Endothelial cell (in vitro differentiated cells): Measurements from ENCODE around the gene TWNK. TPM values are rescaled to one million over a fixed set of nuclear protein-coding genes. Genes with fewer than 3 reads are reported as not detected.

Experiments used
- DNase-seq: peaks from one replicate; pipeline ENCODE4 v3.0.0; 2021; ENCODE audit warnings: low spot score
- H3K27ac Mint-ChIP-seq: one replicate; pipeline ENCODE4 v1.8.0; 2021; ENCODE audit warnings: mixed read lengths, inconsistent platforms; ENCODE audit not compliant: unreplicated experiment
- H3K27me3 Mint-ChIP-seq: one replicate; pipeline ENCODE4 v1.8.0; 2021; ENCODE audit warnings: mild to moderate bottlenecking, moderate library complexity, mixed read lengths, inconsistent platforms; ENCODE audit not compliant: unreplicated experiment
- H3K36me3 Mint-ChIP-seq: one replicate; pipeline ENCODE4 v1.8.0; 2021; ENCODE audit warnings: mild to moderate bottlenecking, low read depth, mixed read lengths, inconsistent platforms; ENCODE audit not compliant: unreplicated experiment
- H3K4me1 Mint-ChIP-seq: one replicate; pipeline ENCODE4 v1.8.0; 2021; ENCODE audit warnings: mild to moderate bottlenecking, mixed read lengths, inconsistent platforms; ENCODE audit not compliant: unreplicated experiment
- H3K4me3 Mint-ChIP-seq: one replicate; pipeline ENCODE4 v1.8.0; 2021; ENCODE audit warnings: mild to moderate bottlenecking, mixed read lengths, inconsistent platforms; ENCODE audit not compliant: unreplicated experiment
- H3K9me3 Mint-ChIP-seq: one replicate; pipeline ENCODE4 v1.8.0; 2021; ENCODE audit warnings: mixed read lengths, inconsistent platforms; ENCODE audit not compliant: unreplicated experiment
- total RNA-seq: library from RNA; stranded (reverse); fragmentation: NEBNext Ultra II Directional; extraction: Animal tissue kit (Norgen Biotek cat#: 25700); gene quantifications from one replicate; pipeline ENCODE4 v1.2.1, GENCODE V29; 2021; ENCODE audit not compliant: unreplicated experiment
- TF ChIP-seq, protein P1 (sequence below): fragments of 200-600 bp; sonication (generic); IDR thresholded peaks from one replicate; pipeline ENCODE4 v1.5.0; 2021; ENCODE audit warnings: antibody characterized with exemption; ENCODE audit not compliant: unreplicated experiment

The TWNK gene
- total RNA-seq, 1 donor from 2014 or later: 10.5 TPM

DNA sequence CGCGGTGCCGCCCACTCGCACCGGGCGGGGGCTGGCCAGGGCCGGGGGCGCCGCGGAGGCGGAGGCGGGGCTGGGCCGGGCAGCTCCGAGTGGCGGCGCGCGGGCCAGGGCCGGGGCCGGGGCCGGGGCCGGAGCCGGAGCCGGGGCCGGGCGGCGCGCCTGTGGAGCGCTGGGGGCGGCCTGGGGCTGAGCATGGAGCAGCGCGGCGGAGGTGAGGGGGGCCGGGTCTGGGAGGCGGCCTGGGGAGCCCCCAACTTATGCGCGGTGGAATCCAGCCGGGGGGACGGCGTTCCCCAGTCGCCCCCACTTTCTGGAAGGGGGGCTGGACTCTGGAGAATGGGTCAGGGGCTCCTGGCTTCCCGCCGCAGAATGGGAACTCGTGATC lies 12.4 kb downstream of the TWNK start, which contains the start of gene LZTS2:
LZTS2 (plus strand) TSS at position 67 of the 385 bp plus-strand sequence. CDS start 2,731 bp downstream, outside the sequence.
- DNase-seq: peak; percentile 63
- Mint-ChIP-seq H3K36me3 (peaks cover 8% of the 10 kb centered on the region), H3K4me1 (peaks cover 18% of the 10 kb centered on the region), H3K27ac (peak within 1 kb of the TSS; percentile 88), H3K4me3 (peak within 1 kb of the TSS; percentile 95), H3K9me3 (no peaks in the 10 kb centered on the region), H3K27me3 (peaks cover 8% of the 10 kb centered on the region)
- TF ChIP-seq, protein P1, sequence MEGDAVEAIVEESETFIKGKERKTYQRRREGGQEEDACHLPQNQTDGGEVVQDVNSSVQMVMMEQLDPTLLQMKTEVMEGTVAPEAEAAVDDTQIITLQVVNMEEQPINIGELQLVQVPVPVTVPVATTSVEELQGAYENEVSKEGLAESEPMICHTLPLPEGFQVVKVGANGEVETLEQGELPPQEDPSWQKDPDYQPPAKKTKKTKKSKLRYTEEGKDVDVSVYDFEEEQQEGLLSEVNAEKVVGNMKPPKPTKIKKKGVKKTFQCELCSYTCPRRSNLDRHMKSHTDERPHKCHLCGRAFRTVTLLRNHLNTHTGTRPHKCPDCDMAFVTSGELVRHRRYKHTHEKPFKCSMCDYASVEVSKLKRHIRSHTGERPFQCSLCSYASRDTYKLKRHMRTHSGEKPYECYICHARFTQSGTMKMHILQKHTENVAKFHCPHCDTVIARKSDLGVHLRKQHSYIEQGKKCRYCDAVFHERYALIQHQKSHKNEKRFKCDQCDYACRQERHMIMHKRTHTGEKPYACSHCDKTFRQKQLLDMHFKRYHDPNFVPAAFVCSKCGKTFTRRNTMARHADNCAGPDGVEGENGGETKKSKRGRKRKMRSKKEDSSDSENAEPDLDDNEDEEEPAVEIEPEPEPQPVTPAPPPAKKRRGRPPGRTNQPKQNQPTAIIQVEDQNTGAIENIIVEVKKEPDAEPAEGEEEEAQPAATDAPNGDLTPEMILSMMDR: no peak

DNA sequence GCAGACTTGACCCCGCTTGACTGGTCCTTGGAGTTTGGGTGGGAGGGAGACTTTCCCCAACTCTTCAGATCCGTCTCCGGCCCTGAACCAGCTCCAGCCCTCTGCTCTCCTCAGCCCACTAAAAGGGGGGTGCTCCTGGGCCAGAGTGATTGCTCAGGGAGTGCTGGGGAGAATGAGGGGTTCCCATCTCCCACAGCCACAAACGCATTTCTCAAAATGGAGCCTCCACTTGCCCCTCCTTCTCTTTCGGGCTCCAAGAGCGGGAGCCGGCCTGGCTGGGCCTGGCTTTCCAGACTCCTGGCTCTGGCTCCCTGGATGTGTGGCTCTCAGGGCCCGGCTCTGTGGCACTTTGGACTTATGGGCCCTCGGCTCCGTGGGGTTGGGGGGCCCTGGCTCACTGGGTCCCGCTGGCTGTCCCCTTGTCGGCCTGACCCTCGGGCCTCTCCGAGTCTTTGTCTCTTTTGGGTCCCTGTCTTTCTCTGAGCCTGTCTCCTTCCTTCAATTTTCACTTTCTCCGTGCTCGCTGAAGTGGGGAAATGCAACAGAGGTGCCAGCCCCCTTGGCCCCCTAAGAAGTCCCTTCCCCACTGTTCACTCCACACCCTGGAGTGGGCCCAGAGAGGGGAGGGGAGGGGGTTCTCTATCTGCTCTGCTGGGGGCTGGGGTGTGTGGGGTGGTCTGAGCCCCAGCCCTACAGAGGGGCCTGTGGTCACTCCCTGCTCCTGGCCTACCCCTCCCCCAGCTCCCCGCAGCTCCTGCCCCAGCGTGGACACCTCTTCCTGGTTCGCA lies 13.0 kb downstream of the TWNK start:
- Mint-ChIP-seq H3K36me3 (peaks cover 8% of the 10 kb centered on the region), H3K9me3 (no peaks in the 10 kb centered on the region)

DNA sequence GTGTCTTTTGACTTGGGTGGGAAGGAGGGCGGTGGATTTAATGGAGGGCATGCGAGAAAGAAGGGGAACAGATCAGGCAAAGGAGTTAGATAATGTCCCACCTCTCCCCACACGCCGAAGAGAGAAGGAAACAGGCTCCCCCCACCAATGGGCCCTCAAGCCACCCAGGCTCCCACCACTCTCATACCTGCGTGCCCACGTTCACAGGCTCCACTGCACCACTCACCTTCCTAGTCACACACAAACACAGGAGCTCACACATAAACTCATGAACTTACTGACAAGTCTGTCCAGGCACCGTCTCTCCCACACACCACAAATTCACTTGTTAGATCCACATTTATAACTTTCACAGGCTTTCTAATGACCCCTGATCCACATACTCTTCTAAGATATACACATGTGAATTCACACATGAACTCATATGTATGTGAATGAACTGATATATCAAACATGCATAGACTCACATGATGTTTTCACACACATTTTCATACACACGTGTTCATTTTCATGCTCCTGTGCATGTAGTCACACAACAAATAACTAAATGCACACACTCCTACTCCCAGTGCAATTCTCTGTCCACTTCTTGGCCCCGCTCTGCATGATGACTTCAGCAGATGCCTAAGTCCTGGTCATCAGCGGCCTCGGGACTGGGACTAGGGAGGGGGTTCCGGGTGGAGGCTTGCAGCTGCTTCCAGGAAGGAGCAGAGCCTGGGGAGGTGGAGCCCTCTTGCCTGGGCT lies 13.7 kb downstream of the TWNK start:
- DNase-seq: no peak
- peak overlapping the region; percentile 82 for H3K27ac Mint-ChIP-seq

More for the DNA sequence above, 13.0 kb downstream of the TWNK start:
- Mint-ChIP-seq H3K4me3 (peak overlapping the region; percentile 90), H3K27ac (peak overlapping the region; percentile 82), H3K27me3 (peaks cover 8% of the 10 kb centered on the region), H3K4me1 (peaks cover 17% of the 10 kb centered on the region)
- no peak for DNase-seq
- TF ChIP-seq, protein P1: no peak

DNA sequence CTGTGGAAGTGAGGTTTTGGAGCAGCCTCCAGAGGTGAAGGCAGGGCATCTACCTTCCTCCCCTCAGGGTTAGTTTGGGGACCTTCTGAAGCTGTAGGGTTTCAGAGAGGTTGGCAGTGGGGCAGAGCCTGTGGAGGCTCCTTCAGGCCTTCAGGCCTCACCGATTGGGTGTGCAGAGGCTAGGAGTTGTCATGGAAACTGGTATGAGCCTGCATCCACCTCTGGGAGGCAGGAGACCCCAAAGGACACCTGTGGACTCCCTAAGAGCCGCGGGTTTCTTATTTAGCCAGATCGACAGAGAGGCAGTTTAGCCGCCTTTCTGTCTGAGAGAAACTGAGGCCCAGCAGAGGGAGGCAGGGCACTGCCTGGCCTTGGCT lies 14.3 kb downstream of the TWNK start:
- Mint-ChIP-seq H3K36me3 (peaks cover 16% of the 10 kb centered on the region), H3K27ac (no peak overlapping the region), H3K4me1 (peaks cover 12% of the 10 kb centered on the region), H3K4me3 (peak overlapping the region; percentile 90), H3K9me3 (no peaks in the 10 kb centered on the region), H3K27me3 (peaks cover 7% of the 10 kb centered on the region)
- DNase-seq: no peak
- TF ChIP-seq, protein P1: no peak

More for the DNA sequence above, 13.7 kb downstream of the TWNK start:
- Mint-ChIP-seq H3K4me3 (peak overlapping the region; percentile 90), H3K4me1 (peaks cover 17% of the 10 kb centered on the region), H3K36me3 (peaks cover 13% of the 10 kb centered on the region), H3K27me3 (peaks cover 8% of the 10 kb centered on the region), H3K9me3 (no peaks in the 10 kb centered on the region)
- TF ChIP-seq, protein P1: no peak

DNA sequence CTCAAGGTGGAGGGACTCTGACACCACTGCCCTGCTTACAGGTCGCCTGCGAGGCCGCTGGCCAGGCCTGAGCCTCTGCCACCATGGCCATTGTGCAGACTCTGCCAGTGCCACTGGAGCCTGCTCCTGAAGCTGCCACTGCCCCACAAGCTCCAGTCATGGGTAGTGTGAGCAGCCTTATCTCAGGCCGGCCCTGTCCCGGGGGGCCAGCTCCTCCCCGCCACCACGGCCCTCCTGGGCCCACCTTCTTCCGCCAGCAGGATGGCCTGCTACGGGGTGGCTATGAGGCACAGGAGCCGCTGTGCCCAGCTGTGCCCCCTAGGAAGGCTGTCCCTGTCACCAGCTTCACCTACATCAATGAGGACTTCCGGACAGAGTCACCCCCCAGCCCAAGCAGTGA lies 15.1 kb downstream of the TWNK start:
- peaks cover 16% of the 10 kb centered on the region for H3K36me3 Mint-ChIP-seq
- DNase-seq: no peak
- TF ChIP-seq, protein P1: no peak
- H3K4me3 Mint-ChIP-seq: no peak overlapping the region
- H3K9me3 Mint-ChIP-seq: no peaks in the 10 kb centered on the region
- H3K27ac Mint-ChIP-seq: no peak overlapping the region
- H3K27me3 Mint-ChIP-seq: peaks cover 6% of the 10 kb centered on the region
- peaks cover 12% of the 10 kb centered on the region for H3K4me1 Mint-ChIP-seq
